Activated T-helper 1 cell treated with anti-CD3 and anti-CD28 coated beads, Interleukin-12 subunit alpha, Interleukin-12 subunit beta, Interleukin-2, Interleukin-4 antibody, amounts not matched to agents 30 ng/mL and 10 ng/mL and 1 ng/mL, durations not matched to agents 14 hours and 24 hours and 36 hours (primary cell): ENCODE data around the gene ASGR2. TPM values are rescaled to one million over a fixed set of nuclear protein-coding genes. Genes with fewer than 3 reads are reported as not detected.
"Not testable (repeated sequence)": the region's sequence is repeated elsewhere in the genome, so short reads cannot be mapped to it uniquely, and the experiment has no call there.

Experiments
- DNase-seq: peaks from one replicate; pipeline ENCODE4 v3.0.0; 2021; ENCODE audit warnings: low spot score
- H3K27ac Mint-ChIP-seq: one replicate; pipeline ENCODE4 v1.8.0; 2021; ENCODE audit warnings: mild to moderate bottlenecking, mixed read lengths
- H3K27me3 Mint-ChIP-seq: one replicate; pipeline ENCODE4 v1.8.0; 2022; ENCODE audit warnings: mild to moderate bottlenecking, moderate library complexity, mixed read lengths; ENCODE audit not compliant: insufficient read depth
- H3K36me3 Mint-ChIP-seq: one replicate; pipeline ENCODE4 v1.8.0; 2021; ENCODE audit warnings: low read depth, mixed read lengths
- H3K4me1 Mint-ChIP-seq: one replicate; pipeline ENCODE4 v1.8.0; 2021; ENCODE audit warnings: low read depth, mixed read lengths
- H3K4me3 Mint-ChIP-seq: one replicate; pipeline ENCODE4 v1.8.0; 2021; ENCODE audit warnings: mild to moderate bottlenecking, moderate library complexity, mixed read lengths
- H3K9me3 Mint-ChIP-seq: one replicate; pipeline ENCODE4 v1.8.0; 2021; ENCODE audit warnings: mixed read lengths
- intact Hi-C: fragments of 100-400 bp; cut with micrococcal nuclease; formaldehyde crosslinking; loops from one replicate; pipeline ENCODE4 v1.15.1; 2024
- total RNA-seq: library from RNA; stranded (reverse); gene quantifications from 2 replicates; pipeline ENCODE4 v1.2.3, GENCODE V29; 2022

The ASGR2 gene
- total RNA-seq, 1 donor from 2014 or later, result not detected

- H3K36me3 Mint-ChIP-seq, result peaks cover 1% of the 10 kb centered on the region
- H3K4me1 Mint-ChIP-seq, result peaks cover 28% of the 10 kb centered on the region
- peaks cover 19% of the 10 kb centered on the region for H3K27me3 Mint-ChIP-seq
- H3K9me3 Mint-ChIP-seq, result no peaks in the 10 kb centered on the region
- DNase-seq, result no peak
- intact Hi-C loops, result no loop called here
- H3K27ac Mint-ChIP-seq, result peak overlapping the region; percentile 81
- H3K4me3 Mint-ChIP-seq, result no peak overlapping the region
These were observed 19.3 kb upstream of the ASGR2 start for GRCh38 chr17:7133916-7134315.

DNA sequence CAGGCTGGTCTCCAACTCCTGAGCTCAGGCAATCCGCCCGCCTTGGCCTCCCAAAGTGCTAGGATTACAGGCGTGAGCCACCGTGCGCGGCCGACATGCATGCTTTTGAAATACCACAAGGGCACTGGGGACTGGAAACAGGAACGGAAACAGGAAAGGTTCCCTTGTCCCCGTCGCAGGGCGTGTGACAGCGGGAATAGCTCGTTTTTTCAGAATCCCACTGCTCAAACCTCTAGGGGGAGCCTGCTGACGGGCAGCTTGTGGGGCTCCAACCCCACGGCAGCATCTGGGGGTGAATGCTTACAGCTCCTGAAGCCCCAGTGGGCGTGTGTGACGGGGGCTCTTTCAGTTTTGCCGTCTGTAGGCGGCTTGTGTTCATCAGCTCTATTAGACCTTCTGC is 18.8 kb upstream of the ASGR2 start:
- peaks cover 19% of the 10 kb centered on the region for H3K27me3 Mint-ChIP-seq
- H3K27ac Mint-ChIP-seq, result peak overlapping the region; percentile 81
- no peaks in the 10 kb centered on the region for H3K9me3 Mint-ChIP-seq
- peak; percentile 13 for DNase-seq
- H3K36me3 Mint-ChIP-seq, result peaks cover 1% of the 10 kb centered on the region
- intact Hi-C loops, result no loop called here
- H3K4me3 Mint-ChIP-seq, result peak overlapping the region; percentile 54
- H3K4me1 Mint-ChIP-seq, result peaks cover 28% of the 10 kb centered on the region

DNA sequence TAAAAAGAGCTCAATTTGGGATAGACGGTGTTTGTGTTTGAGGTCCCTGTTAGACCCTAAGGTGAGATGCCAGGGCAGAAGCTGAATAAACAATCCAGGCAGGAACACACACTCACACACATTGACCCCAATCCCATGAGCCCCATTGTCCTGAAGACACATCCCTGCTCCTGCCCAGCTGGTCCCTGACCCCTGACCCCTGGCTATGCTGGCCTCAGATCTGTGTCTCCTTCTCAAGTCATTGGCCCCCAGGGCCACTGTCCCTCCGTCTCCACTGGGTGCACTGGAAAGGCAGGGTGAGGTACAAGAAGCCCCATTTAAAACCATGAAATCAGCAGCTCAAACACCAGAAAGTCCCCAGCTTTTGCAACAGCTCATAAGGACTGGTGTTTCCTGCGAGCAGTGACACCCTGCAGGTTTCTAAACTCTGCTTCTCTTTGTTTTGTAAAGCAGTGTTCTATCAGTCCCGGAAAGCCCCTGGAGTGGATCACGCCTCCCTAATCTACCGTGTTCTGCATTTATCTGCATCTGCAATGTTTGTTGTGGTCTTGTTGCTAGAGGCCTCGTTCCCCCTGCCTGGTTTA is 18.0 kb upstream of the ASGR2 start:
- peaks cover 19% of the 10 kb centered on the region for H3K27me3 Mint-ChIP-seq
- H3K27ac Mint-ChIP-seq, result peak overlapping the region; percentile 96
- peak; percentile 71 for DNase-seq
- peaks cover 28% of the 10 kb centered on the region for H3K4me1 Mint-ChIP-seq
- H3K4me3 Mint-ChIP-seq, result peak overlapping the region; percentile 70
- intact Hi-C loops, result loop anchor here (1.0 kb wide), 2 partner anchors 72 to 221 kb away; no protein-coding TSS in a partner anchor
- H3K9me3 Mint-ChIP-seq, result no peaks in the 10 kb centered on the region
- H3K36me3 Mint-ChIP-seq, result peaks cover 1% of the 10 kb centered on the region

GRCh38 chr17:7131423-7131791 is 16.8 kb upstream of the ASGR2 start:
- Mint-ChIP-seq H3K36me3 (peaks cover 1% of the 10 kb centered on the region), H3K9me3 (no peaks in the 10 kb centered on the region), H3K27ac (peak overlapping the region; percentile 47), H3K4me1 (peaks cover 28% of the 10 kb centered on the region), H3K4me3 (no peak overlapping the region), H3K27me3 (peaks cover 8% of the 10 kb centered on the region)
- intact Hi-C loops, result no loop called here
- no peak for DNase-seq

- Mint-ChIP-seq H3K36me3 (peaks cover 1% of the 10 kb centered on the region), H3K4me1 (peaks cover 28% of the 10 kb centered on the region), H3K27me3 (peaks cover 6% of the 10 kb centered on the region), H3K27ac (peak overlapping the region; percentile 47), H3K4me3 (no peak overlapping the region), H3K9me3 (no peaks in the 10 kb centered on the region)
- no peak for DNase-seq
- intact Hi-C loops, result no loop called here
These were observed 16.2 kb upstream of the ASGR2 start for GRCh38 chr17:7130621-7131422.

DNA sequence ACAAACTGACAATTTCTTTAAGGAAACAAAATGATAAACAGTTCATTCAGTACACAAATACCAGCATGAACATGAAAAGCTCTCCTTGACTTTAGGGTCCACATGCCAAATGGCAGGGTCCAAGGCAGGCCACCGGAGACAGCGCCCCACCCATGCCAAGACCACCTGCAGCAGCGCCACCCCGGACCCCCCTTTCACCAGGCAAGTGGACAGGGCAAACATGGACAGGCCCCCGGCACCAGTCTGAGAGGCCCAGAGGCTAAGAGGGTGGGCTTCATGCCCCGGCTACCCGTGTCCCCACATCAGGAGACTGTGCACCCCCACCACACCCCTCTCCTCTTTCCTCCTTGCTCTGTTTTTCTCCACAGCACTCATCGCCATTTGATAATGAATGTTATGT is 14.7 kb upstream of the ASGR2 start:
- Mint-ChIP-seq H3K4me1 (peaks cover 28% of the 10 kb centered on the region), H3K9me3 (no peaks in the 10 kb centered on the region), H3K27me3 (peaks cover 6% of the 10 kb centered on the region), H3K27ac (no peak overlapping the region), H3K4me3 (no peak overlapping the region), H3K36me3 (peaks cover 1% of the 10 kb centered on the region)
- DNase-seq, result no peak
- intact Hi-C loops, result no loop called here

DNA sequence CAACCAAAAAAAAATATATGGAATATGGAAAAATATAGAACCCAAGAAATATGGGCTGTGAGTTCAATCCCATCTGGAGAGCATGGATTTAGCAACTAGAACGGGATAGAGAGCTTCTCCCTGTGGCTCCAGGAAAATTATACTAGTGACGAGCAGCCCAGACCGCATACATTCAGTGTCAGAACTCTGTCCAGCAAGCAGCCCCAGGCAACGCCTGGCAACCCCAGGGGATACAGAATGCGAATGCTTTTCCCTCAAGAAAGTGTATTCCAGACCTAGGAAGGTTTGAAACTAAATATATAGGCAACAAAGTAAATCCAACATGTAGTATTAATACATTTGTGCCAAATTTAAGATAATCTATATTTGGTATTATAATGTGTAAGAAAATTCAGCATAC is 13.5 kb upstream of the ASGR2 start:
- H3K4me3 Mint-ChIP-seq, result no peak overlapping the region
- H3K27me3 Mint-ChIP-seq, result peaks cover 6% of the 10 kb centered on the region
- peaks cover 20% of the 10 kb centered on the region for H3K4me1 Mint-ChIP-seq
- H3K27ac Mint-ChIP-seq, result no peak overlapping the region
- H3K36me3 Mint-ChIP-seq, result peaks cover 1% of the 10 kb centered on the region
- intact Hi-C loops, result no loop called here
- H3K9me3 Mint-ChIP-seq, result no peaks in the 10 kb centered on the region
- DNase-seq, result no peak

- H3K4me3 Mint-ChIP-seq, H3K27ac Mint-ChIP-seq, intact Hi-C loops, H3K9me3 Mint-ChIP-seq, H3K27me3 Mint-ChIP-seq, DNase-seq, H3K36me3 Mint-ChIP-seq: not testable (repeated sequence)
- H3K4me1 Mint-ChIP-seq, result peaks cover 14% of the 10 kb centered on the region
These were observed 12.9 kb upstream of the ASGR2 start for GRCh38 chr17:7127501-7127900.

- H3K4me1 Mint-ChIP-seq, H3K9me3 Mint-ChIP-seq, H3K27ac Mint-ChIP-seq, H3K36me3 Mint-ChIP-seq, H3K27me3 Mint-ChIP-seq, H3K4me3 Mint-ChIP-seq, DNase-seq, intact Hi-C loops: not testable (repeated sequence)
These were observed 11.8 kb upstream of the ASGR2 start for GRCh38 chr17:7126386-7126785.

DNA sequence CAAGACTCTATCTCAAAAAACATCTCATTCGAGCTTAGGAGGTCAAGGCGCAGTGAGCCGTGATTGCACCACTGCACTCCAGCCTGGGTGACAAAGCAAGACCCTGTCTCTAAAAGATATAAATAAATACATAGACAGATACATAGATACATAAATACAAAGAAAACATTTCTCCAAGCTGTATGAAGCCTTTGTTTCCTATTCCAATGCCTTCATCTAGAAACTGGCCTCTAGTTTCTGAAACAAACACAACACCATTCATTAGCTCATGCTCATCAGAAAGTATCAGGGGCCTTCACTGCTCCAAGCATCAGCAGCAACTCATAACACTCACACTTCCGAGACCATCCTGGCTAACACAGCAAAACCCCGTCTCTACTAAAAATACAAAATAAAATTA is 10.3 kb upstream of the ASGR2 start:
- H3K36me3 Mint-ChIP-seq, result no peaks in the 10 kb centered on the region
- no peak overlapping the region for H3K27ac Mint-ChIP-seq
- H3K27me3 Mint-ChIP-seq, result peaks cover 19% of the 10 kb centered on the region
- intact Hi-C loops, result no loop called here
- no peaks in the 10 kb centered on the region for H3K9me3 Mint-ChIP-seq
- H3K4me3 Mint-ChIP-seq, result no peak overlapping the region
- DNase-seq, result no peak
- H3K4me1 Mint-ChIP-seq, result peaks cover 7% of the 10 kb centered on the region

GRCh38 chr17:7123844-7124243 is 9.2 kb upstream of the ASGR2 start:
- H3K4me3 Mint-ChIP-seq, result no peak overlapping the region
- peaks cover 7% of the 10 kb centered on the region for H3K4me1 Mint-ChIP-seq
- intact Hi-C loops, result no loop called here
- no peaks in the 10 kb centered on the region for H3K9me3 Mint-ChIP-seq
- no peak overlapping the region for H3K27ac Mint-ChIP-seq
- peaks cover 25% of the 10 kb centered on the region for H3K27me3 Mint-ChIP-seq
- H3K36me3 Mint-ChIP-seq, result no peaks in the 10 kb centered on the region
- DNase-seq, result no peak

- no peak for DNase-seq
- Mint-ChIP-seq H3K27me3 (peaks cover 25% of the 10 kb centered on the region), H3K36me3 (no peaks in the 10 kb centered on the region), H3K4me3 (no peak overlapping the region), H3K9me3 (no peaks in the 10 kb centered on the region), H3K4me1 (peaks cover 7% of the 10 kb centered on the region), H3K27ac (no peak overlapping the region)
- intact Hi-C loops, result no loop called here
These were observed 7.8 kb upstream of the ASGR2 start for GRCh38 chr17:7122381-7122780.

- H3K4me1 Mint-ChIP-seq, intact Hi-C loops, DNase-seq, H3K4me3 Mint-ChIP-seq, H3K9me3 Mint-ChIP-seq, H3K27ac Mint-ChIP-seq, H3K36me3 Mint-ChIP-seq: not testable (repeated sequence)
- peaks cover 25% of the 10 kb centered on the region for H3K27me3 Mint-ChIP-seq
These were observed 6.0 kb upstream of the ASGR2 start for GRCh38 chr17:7120635-7121034.
